ENCODE results near the gene IPCEF1.
"Not testable (repeated sequence)": the region's sequence is repeated elsewhere in the genome, so short reads cannot be mapped to it uniquely, and the experiment has no call there.

IPCEF1 gene

GRCh38 chr6:154227862-154228520, 128.6 kb downstream of the IPCEF1 start:
- DNase-seq (ENCODE audit: low read depth in 2 of 3, low spot score in 2 of 3): no peak

GRCh38 chr6:154226461-154226860, 130.1 kb downstream of the IPCEF1 start:
- DNase-seq (ENCODE audit: low read depth in 2 of 3, low spot score in 2 of 3): no peak

GRCh38 chr6:154223296-154223695, 133.3 kb downstream of the IPCEF1 start:
- no peak for DNase-seq (ENCODE audit: low read depth in 2 of 3, low spot score in 2 of 3)

- DNase-seq (ENCODE audit: low read depth in 2 of 3, low spot score in 2 of 3): no peak
Measured at GRCh38 chr6:154222716-154223115, 133.9 kb downstream of the IPCEF1 start.

GRCh38 chr6:154219250-154219649, 137.4 kb downstream of the IPCEF1 start:
- DNase-seq (ENCODE audit: low read depth in 2 of 3, low spot score in 2 of 3): no peak

- DNase-seq (ENCODE audit: low read depth in 2 of 3, low spot score in 2 of 3): no peak
Measured at GRCh38 chr6:154218787-154219186, 137.8 kb downstream of the IPCEF1 start.

GRCh38 chr6:154218301-154218700, 138.3 kb downstream of the IPCEF1 start:
- no peak for DNase-seq (ENCODE audit: low read depth in 2 of 3, low spot score in 2 of 3)

- no peak for DNase-seq (ENCODE audit: low read depth in 2 of 3, low spot score in 2 of 3)
Measured at GRCh38 chr6:154213782-154214181, 142.8 kb downstream of the IPCEF1 start.

GRCh38 chr6:154210678-154211077, 145.9 kb downstream of the IPCEF1 start:
- no peak for DNase-seq (ENCODE audit: low read depth in 2 of 3, low spot score in 2 of 3)

GRCh38 chr6:154209555-154209954, 147.0 kb downstream of the IPCEF1 start:
- no peak for DNase-seq (ENCODE audit: low read depth in 2 of 3, low spot score in 2 of 3)

- DNase-seq (ENCODE audit: low read depth in 2 of 3, low spot score in 2 of 3): no peak
Measured at GRCh38 chr6:154206996-154207395, 149.6 kb downstream of the IPCEF1 start.

- DNase-seq (ENCODE audit: low read depth in 2 of 3, low spot score in 2 of 3): no peak
Measured at GRCh38 chr6:154206141-154206540, 150.5 kb downstream of the IPCEF1 start.

GRCh38 chr6:154202958-154203357, 153.6 kb downstream of the IPCEF1 start:
- no peak for DNase-seq (ENCODE audit: low read depth in 2 of 3, low spot score in 2 of 3)

- no peak for DNase-seq (ENCODE audit: low read depth in 2 of 3, low spot score in 2 of 3)
Measured at GRCh38 chr6:154202339-154202738, 154.3 kb downstream of the IPCEF1 start.

GRCh38 chr6:154201688-154202087, 154.9 kb downstream of the IPCEF1 start:
- not testable (repeated sequence) for DNase-seq (ENCODE audit: low read depth in 2 of 3, low spot score in 2 of 3)

- no peak for DNase-seq (ENCODE audit: low read depth in 2 of 3, low spot score in 2 of 3)
Measured at GRCh38 chr6:154197196-154197860, 159.3 kb downstream of the IPCEF1 start.

- DNase-seq (ENCODE audit: low read depth in 2 of 3, low spot score in 2 of 3): no peak
Measured at GRCh38 chr6:154196333-154196885, 160.2 kb downstream of the IPCEF1 start.

GRCh38 chr6:154187714-154188113, 168.9 kb downstream of the IPCEF1 start:
- no peak for DNase-seq (ENCODE audit: low read depth in 2 of 3, low spot score in 2 of 3)

- DNase-seq (ENCODE audit: low read depth in 2 of 3, low spot score in 2 of 3): no peak
Measured at GRCh38 chr6:154187203-154187602, 169.4 kb downstream of the IPCEF1 start.

- no peak for DNase-seq (ENCODE audit: low read depth in 2 of 3, low spot score in 2 of 3)
Measured at GRCh38 chr6:154179434-154179833, 177.2 kb downstream of the IPCEF1 start.

- DNase-seq (ENCODE audit: low read depth in 2 of 3, low spot score in 2 of 3): not testable (repeated sequence)
Measured at GRCh38 chr6:154172393-154172792, 184.2 kb downstream of the IPCEF1 start.

- DNase-seq (ENCODE audit: low read depth in 2 of 3, low spot score in 2 of 3): no peak
Measured at GRCh38 chr6:154170106-154170505, 186.5 kb downstream of the IPCEF1 start.
